ENCODE measurements around the gene GAGE13.
"Not testable (repeated sequence)": the region's sequence is repeated elsewhere in the genome, so short reads cannot be mapped to it uniquely, and the experiment has no call there.

GAGE13 gene

DNA sequence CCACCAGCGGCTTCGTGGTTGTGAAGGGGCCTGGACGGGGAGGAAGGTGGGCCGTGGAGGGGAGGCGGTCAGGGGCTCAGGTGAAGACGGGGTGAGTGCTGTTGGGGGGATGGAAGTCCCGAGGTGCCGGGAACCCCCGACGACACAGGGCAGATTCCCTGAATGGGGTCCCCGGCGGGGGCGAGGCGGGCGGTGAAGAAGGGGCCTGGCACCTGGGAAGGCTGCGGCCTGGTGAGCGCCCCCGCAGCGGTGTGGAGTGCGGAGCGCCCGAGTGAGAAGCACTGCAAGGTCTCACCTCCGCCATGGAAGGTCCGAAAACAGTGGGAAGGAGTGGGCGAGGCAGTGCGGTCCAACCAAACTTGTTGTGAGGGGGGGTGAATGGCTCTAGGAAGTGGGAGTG, 459 bp downstream of the GAGE13 start:
- DNase-seq, result peak in 1 of 2 donors; percentile 27

DNA sequence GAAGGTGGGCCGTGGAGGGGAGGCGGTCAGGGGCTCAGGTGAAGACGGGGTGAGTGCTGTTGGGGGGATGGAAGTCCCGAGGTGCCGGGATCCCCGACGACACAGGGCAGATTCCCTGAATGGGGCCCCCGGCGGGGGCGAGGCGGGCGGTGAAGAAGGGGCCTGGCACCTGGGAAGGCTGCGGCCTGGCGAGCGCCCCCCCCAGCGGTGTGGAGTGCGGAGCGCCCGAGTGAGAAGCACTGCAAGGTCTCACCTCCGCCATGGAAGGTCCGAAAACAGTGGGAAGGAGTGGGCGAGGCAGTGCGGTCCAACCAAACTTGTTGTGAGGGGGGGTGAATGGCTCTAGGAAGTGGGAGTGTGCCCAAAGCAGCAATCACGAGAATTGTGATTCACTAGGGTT, 10.1 kb downstream of the GAGE13 start:
- not testable (repeated sequence) for DNase-seq

DNA sequence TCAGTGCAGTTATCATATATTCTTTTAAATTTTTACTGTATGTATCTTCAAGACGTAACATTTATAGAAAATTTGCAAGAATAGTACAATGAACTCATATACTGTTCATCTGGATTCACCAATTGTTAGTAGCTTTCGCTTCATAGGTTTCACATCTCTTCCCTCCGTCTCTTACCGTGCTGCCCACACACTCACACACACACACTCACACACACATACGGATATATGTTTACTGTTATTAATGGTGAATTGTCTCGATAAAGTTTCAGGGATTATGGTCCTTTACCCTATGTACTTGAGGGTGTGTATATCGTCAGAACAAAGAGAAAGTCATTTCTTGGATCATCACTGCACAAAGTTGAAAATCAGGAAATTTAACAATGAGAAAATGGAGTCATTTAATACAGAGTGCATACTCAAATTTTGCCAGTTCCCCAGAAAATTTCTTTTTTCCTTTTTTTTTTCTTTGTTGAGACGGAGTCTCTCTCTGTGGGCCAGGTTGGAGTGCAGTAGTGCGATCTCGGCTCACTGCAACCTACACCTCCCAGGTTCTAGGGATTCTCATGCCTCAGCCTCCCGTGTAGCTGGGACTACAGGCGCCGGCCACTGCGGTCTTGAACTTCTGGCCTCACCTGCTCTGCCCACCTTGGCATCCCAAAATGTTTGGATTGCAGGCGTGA, 13.3 kb downstream of the GAGE13 start:
- DNase-seq, result not testable (repeated sequence)

DNA sequence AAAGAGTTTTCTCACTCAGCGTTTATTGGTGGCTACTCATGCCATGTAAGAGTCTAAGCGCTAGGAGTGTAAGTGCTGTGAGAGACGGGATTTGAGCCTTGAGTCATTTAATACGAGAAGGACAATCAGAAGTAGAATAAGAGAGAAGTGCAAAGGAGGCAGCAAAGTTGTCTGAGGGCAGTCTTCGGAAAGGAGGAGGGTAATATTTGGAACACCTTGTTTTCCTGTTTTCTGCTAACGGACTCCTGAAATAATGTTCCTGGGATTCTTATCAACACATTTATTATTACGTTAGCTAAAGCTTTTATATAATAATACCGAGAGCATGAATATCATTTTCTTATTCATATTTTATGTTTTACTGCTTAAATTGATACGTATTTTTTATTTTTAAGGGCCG, 14.0 kb downstream of the GAGE13 start:
- DNase-seq, result not testable (repeated sequence)

DNA sequence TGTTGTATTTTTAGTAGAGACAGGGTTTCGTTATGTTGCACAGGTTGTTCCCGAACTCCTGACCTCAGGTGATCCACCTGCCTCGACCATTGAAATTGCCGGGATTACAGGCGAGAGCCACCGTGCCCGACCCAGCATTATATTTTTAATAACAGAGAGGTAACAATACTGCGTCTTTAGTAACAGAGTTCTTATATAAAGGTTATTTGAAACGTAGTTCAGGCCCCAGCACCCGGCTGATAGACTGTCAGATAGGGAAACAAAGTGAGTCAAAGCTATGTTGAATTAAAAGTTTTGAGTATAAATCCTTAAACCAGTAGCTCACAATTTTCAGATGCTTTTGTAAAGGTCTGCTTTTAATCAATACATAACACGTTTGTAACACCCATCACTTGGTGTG, 14.8 kb downstream of the GAGE13 start:
- DNase-seq, result peak in 1 of 2 donors; percentile 5

Data from activated CD4-positive, alpha-beta T cell treated with anti-CD3 and anti-CD28 coated beads for 4 hours (primary cell).